HEK293 (cell line): Measurements from ENCODE around the gene FES.

Experiments used
- HOXC10 ChIP-seq: sonication (generic); formaldehyde crosslinking; IDR thresholded peaks from 2 replicates; pipeline ENCODE4 v1.8.1; 2023; ENCODE audit warnings: mild to moderate bottlenecking, missing genetic modification reagents
- YY1 ChIP-seq: fragments of 450-650 bp; formaldehyde crosslinking; IDR thresholded peaks from 2 replicates; pipeline ENCODE4 v1.5.1; 2018; ENCODE audit warnings: missing biosample characterization, missing genetic modification characterization
- ZBTB49 ChIP-seq: fragments of 450-650 bp; formaldehyde crosslinking; IDR thresholded peaks from 2 replicates; pipeline ENCODE4 v1.5.1; 2016; ENCODE audit warnings: missing biosample characterization, missing genetic modification characterization, low read depth
- ZNF16 ChIP-seq: fragments of 450-650 bp; formaldehyde crosslinking; IDR thresholded peaks from 2 replicates; pipeline ENCODE4 v1.5.1; 2016; ENCODE audit warnings: low read depth, missing biosample characterization, missing genetic modification characterization
- ZNF274 ChIP-seq, 2 experiments: fragments of 200-500 bp in 1 of 2; fragments of 450-650 bp in 1 of 2; sonication (Bioruptor generic) in 1 of 2; formaldehyde crosslinking in 1 of 2; IDR thresholded peaks; 2 replicates each; pipeline versions ENCODE4 v1.5.1 to v1.6.1; 2014 to 2016; ENCODE audit warnings: borderline replicate concordance in 1 of 2, inconsistent platforms in 1 of 2, low read length in 1 of 2, missing biosample characterization in 1 of 2, missing genetic modification characterization in 1 of 2
- ZNF292 ChIP-seq: fragments of 450-650 bp; formaldehyde crosslinking; IDR thresholded peaks from 2 replicates; pipeline ENCODE4 v1.5.1; 2016; ENCODE audit warnings: low read depth, missing biosample characterization, missing genetic modification characterization, borderline replicate concordance
- ZNF354C ChIP-seq: fragments of 450-650 bp; formaldehyde crosslinking; IDR thresholded peaks from 2 replicates; pipeline ENCODE4 v1.5.1; 2016; ENCODE audit warnings: missing biosample characterization, missing genetic modification characterization, low read depth, borderline replicate concordance
- ZNF423 ChIP-seq: fragments of 450-650 bp; formaldehyde crosslinking; IDR thresholded peaks from 2 replicates; pipeline ENCODE4 v1.5.1; 2016; ENCODE audit warnings: missing biosample characterization, missing genetic modification characterization
- ZNF558 ChIP-seq: fragments of 450-650 bp; formaldehyde crosslinking; IDR thresholded peaks from 2 replicates; pipeline ENCODE4 v1.5.1; 2016; ENCODE audit warnings: missing biosample characterization, missing genetic modification characterization
- ZNF792 ChIP-seq: fragments of 450-650 bp; formaldehyde crosslinking; IDR thresholded peaks from 2 replicates; pipeline ENCODE4 v1.5.1; 2016; ENCODE audit warnings: missing biosample characterization, missing genetic modification characterization
- ZSCAN23 ChIP-seq: fragments of 450-650 bp; formaldehyde crosslinking; IDR thresholded peaks from 2 replicates; pipeline ENCODE4 v1.5.1; 2016; ENCODE audit warnings: missing biosample characterization, missing genetic modification characterization
- TF ChIP-seq, protein P1 (sequence below): fragments of 450-650 bp; formaldehyde crosslinking; IDR thresholded peaks from 2 replicates; pipeline ENCODE4 v1.5.1; 2016; ENCODE audit warnings: missing biosample characterization, missing genetic modification characterization
- TF ChIP-seq, protein P2 (sequence below): fragments of 450-650 bp; formaldehyde crosslinking; optimal IDR thresholded peaks from 2 replicates; pipeline ENCODE3; 2016; ENCODE audit warnings: missing biosample characterization, mild to moderate bottlenecking, missing genetic modification characterization
- TF ChIP-seq, protein P3 (sequence below): fragments of 450-650 bp; formaldehyde crosslinking; IDR thresholded peaks from 2 replicates; pipeline ENCODE4 v1.5.1; 2016; ENCODE audit warnings: missing biosample characterization, missing genetic modification characterization, borderline replicate concordance

DNA sequence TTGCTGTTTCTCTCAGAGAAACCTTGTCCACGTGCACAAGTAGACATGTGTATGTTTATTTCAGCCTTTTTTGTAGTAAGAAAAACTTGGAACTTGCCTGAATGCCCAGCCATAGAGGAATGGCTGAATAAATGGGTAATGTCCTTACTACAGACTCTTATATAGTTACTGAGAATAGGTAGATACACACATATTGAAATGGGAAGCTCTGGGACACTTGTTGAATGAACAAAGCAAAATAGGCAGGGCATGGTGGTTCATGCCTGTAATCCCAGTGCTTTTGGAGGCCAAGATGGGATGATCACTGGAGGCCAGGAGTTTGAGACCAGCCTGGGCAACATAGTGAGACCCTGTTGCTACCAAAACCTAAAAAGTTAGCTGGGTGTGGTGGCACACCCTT, 52.5 kb downstream of the FES start:
- TF ChIP-seq, protein P1, sequence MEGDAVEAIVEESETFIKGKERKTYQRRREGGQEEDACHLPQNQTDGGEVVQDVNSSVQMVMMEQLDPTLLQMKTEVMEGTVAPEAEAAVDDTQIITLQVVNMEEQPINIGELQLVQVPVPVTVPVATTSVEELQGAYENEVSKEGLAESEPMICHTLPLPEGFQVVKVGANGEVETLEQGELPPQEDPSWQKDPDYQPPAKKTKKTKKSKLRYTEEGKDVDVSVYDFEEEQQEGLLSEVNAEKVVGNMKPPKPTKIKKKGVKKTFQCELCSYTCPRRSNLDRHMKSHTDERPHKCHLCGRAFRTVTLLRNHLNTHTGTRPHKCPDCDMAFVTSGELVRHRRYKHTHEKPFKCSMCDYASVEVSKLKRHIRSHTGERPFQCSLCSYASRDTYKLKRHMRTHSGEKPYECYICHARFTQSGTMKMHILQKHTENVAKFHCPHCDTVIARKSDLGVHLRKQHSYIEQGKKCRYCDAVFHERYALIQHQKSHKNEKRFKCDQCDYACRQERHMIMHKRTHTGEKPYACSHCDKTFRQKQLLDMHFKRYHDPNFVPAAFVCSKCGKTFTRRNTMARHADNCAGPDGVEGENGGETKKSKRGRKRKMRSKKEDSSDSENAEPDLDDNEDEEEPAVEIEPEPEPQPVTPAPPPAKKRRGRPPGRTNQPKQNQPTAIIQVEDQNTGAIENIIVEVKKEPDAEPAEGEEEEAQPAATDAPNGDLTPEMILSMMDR (tag by site-specific recombination), result no peak
- TF ChIP-seq ZSCAN23 (tag by site-specific recombination), result no peak
- TF ChIP-seq ZNF558 (tag by site-specific recombination), result no peak
- TF ChIP-seq, protein P2, sequence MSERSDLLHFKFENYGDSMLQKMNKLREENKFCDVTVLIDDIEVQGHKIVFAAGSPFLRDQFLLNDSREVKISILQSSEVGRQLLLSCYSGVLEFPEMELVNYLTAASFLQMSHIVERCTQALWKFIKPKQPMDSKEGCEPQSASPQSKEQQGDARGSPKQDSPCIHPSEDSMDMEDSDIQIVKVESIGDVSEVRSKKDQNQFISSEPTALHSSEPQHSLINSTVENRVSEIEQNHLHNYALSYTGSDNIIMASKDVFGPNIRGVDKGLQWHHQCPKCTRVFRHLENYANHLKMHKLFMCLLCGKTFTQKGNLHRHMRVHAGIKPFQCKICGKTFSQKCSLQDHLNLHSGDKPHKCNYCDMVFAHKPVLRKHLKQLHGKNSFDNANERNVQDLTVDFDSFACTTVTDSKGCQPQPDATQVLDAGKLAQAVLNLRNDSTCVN (tag by site-specific recombination), result no peak
- no peak for TF ChIP-seq HOXC10 (CRISPR knock-in tag)
- TF ChIP-seq, protein P3, sequence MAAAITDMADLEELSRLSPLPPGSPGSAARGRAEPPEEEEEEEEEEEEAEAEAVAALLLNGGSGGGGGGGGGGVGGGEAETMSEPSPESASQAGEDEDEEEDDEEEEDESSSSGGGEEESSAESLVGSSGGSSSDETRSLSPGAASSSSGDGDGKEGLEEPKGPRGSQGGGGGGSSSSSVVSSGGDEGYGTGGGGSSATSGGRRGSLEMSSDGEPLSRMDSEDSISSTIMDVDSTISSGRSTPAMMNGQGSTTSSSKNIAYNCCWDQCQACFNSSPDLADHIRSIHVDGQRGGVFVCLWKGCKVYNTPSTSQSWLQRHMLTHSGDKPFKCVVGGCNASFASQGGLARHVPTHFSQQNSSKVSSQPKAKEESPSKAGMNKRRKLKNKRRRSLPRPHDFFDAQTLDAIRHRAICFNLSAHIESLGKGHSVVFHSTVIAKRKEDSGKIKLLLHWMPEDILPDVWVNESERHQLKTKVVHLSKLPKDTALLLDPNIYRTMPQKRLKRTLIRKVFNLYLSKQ (tag by site-specific recombination), result no peak
- no peak for TF ChIP-seq ZNF16 (tag by site-specific recombination)
- no peak for TF ChIP-seq ZNF274 (IDR thresholded peaks at IDR 0.05; ENCODE audit: low read length)
- no peak for TF ChIP-seq ZNF274 (tag by site-specific recombination; IDR thresholded peaks at IDR 0.05; ENCODE audit: borderline replicate concordance)
- TF ChIP-seq ZNF292 (tag by site-specific recombination), result no peak
- no peak for TF ChIP-seq YY1 (tag by site-specific recombination)
- no peak for TF ChIP-seq ZBTB49 (tag by site-specific recombination)
- no peak for TF ChIP-seq ZNF423 (tag by site-specific recombination)
- no peak for TF ChIP-seq ZNF354C
- no peak for TF ChIP-seq ZNF792
